Measurements from ENCODE around the gene CHIC2.

The CHIC2 gene

DNA sequence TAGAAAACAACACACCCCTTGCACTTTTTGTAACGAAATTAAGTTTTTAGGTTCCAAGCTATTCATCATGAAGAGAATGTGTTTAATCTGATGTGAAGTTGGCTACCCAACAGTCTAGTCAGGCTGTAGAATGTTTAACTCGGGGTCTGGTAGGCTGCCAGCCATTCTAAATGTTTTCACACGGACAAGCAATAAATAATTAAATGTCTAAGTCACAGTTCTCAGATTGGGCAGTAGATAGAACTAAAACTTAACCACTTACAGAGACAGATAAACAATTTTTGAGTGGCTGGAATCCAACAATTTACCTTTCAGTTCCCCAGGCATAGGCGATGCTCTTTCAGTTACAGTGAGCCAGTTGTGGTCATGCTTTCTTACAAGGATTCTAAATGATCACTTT, 66.5 kb downstream of the CHIC2 start:
- TF ChIP-seq, protein P1, sequence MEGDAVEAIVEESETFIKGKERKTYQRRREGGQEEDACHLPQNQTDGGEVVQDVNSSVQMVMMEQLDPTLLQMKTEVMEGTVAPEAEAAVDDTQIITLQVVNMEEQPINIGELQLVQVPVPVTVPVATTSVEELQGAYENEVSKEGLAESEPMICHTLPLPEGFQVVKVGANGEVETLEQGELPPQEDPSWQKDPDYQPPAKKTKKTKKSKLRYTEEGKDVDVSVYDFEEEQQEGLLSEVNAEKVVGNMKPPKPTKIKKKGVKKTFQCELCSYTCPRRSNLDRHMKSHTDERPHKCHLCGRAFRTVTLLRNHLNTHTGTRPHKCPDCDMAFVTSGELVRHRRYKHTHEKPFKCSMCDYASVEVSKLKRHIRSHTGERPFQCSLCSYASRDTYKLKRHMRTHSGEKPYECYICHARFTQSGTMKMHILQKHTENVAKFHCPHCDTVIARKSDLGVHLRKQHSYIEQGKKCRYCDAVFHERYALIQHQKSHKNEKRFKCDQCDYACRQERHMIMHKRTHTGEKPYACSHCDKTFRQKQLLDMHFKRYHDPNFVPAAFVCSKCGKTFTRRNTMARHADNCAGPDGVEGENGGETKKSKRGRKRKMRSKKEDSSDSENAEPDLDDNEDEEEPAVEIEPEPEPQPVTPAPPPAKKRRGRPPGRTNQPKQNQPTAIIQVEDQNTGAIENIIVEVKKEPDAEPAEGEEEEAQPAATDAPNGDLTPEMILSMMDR (IDR thresholded peaks at IDR 0.05; ENCODE audit: borderline replicate concordance, control extremely low read depth, extremely low read depth, insufficient read depth, missing control alignments), result no peak
- in situ Hi-C loops (cut with MboI; ENCODE audit: low sequenced_read_pairs, unreplicated experiment), result no loop called here
- no peak for DNase-seq (ENCODE audit: low spot score)

DNA sequence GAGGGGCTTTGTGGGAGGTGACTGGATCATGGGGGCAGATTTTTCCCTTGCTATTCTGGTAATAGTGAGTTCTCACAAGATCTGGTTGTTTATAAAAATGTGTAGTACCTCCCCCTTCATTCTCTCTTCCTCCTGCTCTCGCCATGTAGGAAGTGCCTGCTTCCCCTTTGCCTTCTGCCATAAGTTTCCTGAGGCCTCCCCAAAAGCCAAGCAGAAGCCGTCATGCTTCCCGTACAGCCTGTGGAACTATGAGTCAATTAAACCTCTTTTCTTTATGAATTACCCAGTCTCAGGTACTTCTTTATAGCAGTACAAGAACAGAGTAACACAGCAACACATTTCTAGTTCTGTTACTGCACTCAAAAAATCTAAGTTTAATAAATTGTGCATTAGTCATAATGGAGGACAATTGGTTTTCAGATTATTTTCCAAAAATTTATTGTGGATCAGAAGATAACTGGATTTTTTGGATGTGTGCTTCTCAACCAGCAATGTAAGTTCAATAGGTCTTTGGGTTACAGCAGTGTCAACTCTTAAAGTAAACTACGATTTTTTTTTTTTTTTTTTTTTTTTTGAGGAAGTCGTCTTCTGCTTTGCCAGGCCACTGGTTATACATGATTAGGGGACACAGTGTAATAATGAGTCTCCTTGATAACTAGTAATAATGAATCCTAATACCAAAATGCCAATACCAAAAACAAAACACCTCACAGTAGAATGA, 69.9 kb downstream of the CHIC2 start:
- in situ Hi-C loops (cut with MboI; ENCODE audit: low sequenced_read_pairs, unreplicated experiment), result no loop called here
- no peak for DNase-seq (ENCODE audit: low spot score)
- TF ChIP-seq, protein P1 (IDR thresholded peaks at IDR 0.05; ENCODE audit: borderline replicate concordance, control extremely low read depth, extremely low read depth, insufficient read depth, missing control alignments), result no peak

DNA sequence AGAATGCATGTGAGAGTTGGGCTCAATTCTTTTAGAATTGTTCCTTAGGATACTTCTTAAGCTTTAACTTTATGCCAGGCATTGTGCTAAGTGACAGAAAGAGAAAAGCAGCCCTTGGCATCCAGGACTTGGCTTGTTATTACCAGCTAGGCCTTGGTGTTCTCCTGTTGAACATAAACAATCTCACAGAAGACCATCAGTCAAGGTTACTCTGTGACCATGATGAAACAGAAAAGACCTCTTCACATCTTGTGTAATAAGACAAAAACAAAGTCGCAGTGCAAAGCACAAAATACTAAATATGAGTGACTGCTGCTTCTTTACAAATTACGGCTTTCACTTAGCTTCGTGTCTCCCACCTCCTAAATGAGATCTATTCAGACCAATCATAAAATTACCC, 71.6 kb downstream of the CHIC2 start:
- in situ Hi-C loops (cut with MboI; ENCODE audit: low sequenced_read_pairs, unreplicated experiment), result no loop called here
- TF ChIP-seq, protein P1 (IDR thresholded peaks at IDR 0.05; ENCODE audit: borderline replicate concordance, control extremely low read depth, extremely low read depth, insufficient read depth, missing control alignments), result no peak
- no peak for DNase-seq (ENCODE audit: low spot score)

DNA sequence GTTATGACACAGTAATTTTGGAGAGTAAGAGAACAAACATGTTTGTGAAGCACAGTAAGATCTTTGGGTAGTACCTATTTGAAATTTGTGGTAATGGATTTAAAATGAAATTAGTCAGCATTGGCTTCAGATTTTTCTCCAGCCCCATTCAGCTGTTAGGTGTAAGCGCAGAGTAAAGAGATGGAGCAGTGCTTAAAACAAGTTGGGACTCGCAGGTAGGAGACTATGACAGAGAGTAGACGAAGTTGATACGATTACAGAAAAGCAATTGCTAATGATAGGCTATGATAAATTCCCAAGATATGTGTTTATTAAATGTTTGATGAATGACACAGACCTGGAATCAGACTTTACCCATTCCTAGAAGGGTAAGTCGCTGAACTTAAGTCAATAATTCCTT, 72.6 kb downstream of the CHIC2 start:
- DNase-seq (ENCODE audit: low spot score), result no peak
- TF ChIP-seq, protein P1 (IDR thresholded peaks at IDR 0.05; ENCODE audit: borderline replicate concordance, control extremely low read depth, extremely low read depth, insufficient read depth, missing control alignments), result no peak
- in situ Hi-C loops (cut with MboI; ENCODE audit: low sequenced_read_pairs, unreplicated experiment), result no loop called here

DNA sequence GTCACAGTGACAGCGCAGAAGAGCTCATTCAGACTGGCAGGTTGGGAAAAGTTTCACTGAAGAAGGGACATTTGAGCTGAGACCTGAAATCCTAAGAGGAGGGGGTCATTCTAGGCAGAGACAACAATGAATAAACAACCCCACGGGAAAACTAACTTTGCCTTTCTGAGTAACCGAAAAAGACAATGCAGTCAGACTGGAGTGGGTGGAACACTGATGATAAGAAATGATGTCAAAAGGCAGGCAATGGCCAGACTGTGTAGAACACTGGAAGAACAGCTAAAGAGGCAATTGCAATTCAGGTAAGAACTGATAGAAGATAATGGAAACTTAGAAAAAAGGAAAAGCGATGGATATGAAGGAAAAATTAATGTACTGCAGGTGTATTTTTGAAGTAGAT, 73.8 kb downstream of the CHIC2 start:
- no peak for DNase-seq (ENCODE audit: low spot score)
- in situ Hi-C loops (cut with MboI; ENCODE audit: low sequenced_read_pairs, unreplicated experiment), result no loop called here
- TF ChIP-seq, protein P1 (IDR thresholded peaks at IDR 0.05; ENCODE audit: borderline replicate concordance, control extremely low read depth, extremely low read depth, insufficient read depth, missing control alignments), result no peak

GRCh38 chr4:53987761-53988171, 76.6 kb downstream of the CHIC2 start:
- DNase-seq (ENCODE audit: low spot score), result no peak
- TF ChIP-seq, protein P1 (IDR thresholded peaks at IDR 0.05; ENCODE audit: borderline replicate concordance, control extremely low read depth, extremely low read depth, insufficient read depth, missing control alignments), result no peak
- in situ Hi-C loops (cut with MboI; ENCODE audit: low sequenced_read_pairs, unreplicated experiment), result no loop called here

All from GM13976 (cell line).